Thyroid gland (tissue), 4 donors: ENCODE results near the gene ADAMTSL4. TPM values are rescaled to one million over a fixed set of nuclear protein-coding genes. Genes with fewer than 3 reads are reported as not detected.

ENCODE experiments used
- DNase-seq, 2 donors: peaks; one replicate each; pipeline ENCODE4 v3.0.0-alpha.2; 2019
- H3K27ac ChIP-seq, 3 donors: fragments of 200-600 bp; sonication (generic); 1 replicate in 2 of 3; 2 replicates in 1 of 3; pipeline ENCODE4 v1.5.1; 2016 to 2019; ENCODE audit warnings: mild to moderate bottlenecking in 1 of 3, moderate library complexity in 1 of 3
- H3K27me3 ChIP-seq: fragments of 200-600 bp; sonication (generic); one replicate; pipeline ENCODE4 v1.5.1; 2019
- H3K36me3 ChIP-seq, 2 donors: fragments of 200-600 bp; sonication (generic); one replicate each; pipeline ENCODE4 v1.5.1; 2016 to 2019
- H3K4me1 ChIP-seq, 2 donors: fragments of 200-600 bp; sonication (generic); one replicate each; pipeline ENCODE4 v1.5.1; 2017 to 2019
- H3K4me3 ChIP-seq, 3 donors: fragments of 200-600 bp; sonication (generic); replicated peaks in 1 of 3; 1 replicate in 2 of 3; 2 replicates in 1 of 3; pipeline ENCODE4 v1.5.1; 2016; ENCODE audit warnings: mild to moderate bottlenecking in 1 of 3
- H3K9me3 ChIP-seq: fragments of 200-600 bp; sonication (generic); one replicate; pipeline ENCODE4 v1.5.1; 2017
- POLR2A ChIP-seq, 2 donors: fragments of 450-650 bp; IDR thresholded peaks; one replicate each; pipeline ENCODE4 v1.6.1; 2017; ENCODE audit warnings: antibody characterized with exemption in 2 of 2, mild to moderate bottlenecking in 2 of 2, moderate library complexity in 1 of 2
- WGBS, 2 donors: methylation state at CpG; one replicate each; pipeline ENCODE4 v1.1.5; 2017; 5-methylcytosine and 5-hydroxymethylcytosine counted together
- intact Hi-C: fragments of 100-400 bp; cut with DNase I; formaldehyde crosslinking; loops from one replicate; pipeline ENCODE4 v1.15.1; 2023
- total RNA-seq, 4 donors: library from RNA; depleted of rRNA; stranded (reverse); fragments of >200 nt; gene quantifications; one replicate each; pipeline ENCODE4 v1.2.3, GENCODE V29; 2016
- TF ChIP-seq, protein P1 (sequence below), 6 experiments: fragments of 200-600 bp in 3 of 6; fragments of 450-650 bp in 3 of 6; sonication (generic) in 3 of 6; IDR thresholded peaks; one replicate each; pipeline ENCODE4 v1.5.1; 2016 to 2019; ENCODE audit warnings: antibody characterized with exemption in 6 of 6, mild to moderate bottlenecking in 2 of 6, inconsistent platforms in 1 of 6, moderate library complexity in 1 of 6

The ADAMTSL4 gene
- total RNA-seq, 4 donors from 2014 or later = 2.1 to 15.7 (median 6.9) TPM

DNA sequence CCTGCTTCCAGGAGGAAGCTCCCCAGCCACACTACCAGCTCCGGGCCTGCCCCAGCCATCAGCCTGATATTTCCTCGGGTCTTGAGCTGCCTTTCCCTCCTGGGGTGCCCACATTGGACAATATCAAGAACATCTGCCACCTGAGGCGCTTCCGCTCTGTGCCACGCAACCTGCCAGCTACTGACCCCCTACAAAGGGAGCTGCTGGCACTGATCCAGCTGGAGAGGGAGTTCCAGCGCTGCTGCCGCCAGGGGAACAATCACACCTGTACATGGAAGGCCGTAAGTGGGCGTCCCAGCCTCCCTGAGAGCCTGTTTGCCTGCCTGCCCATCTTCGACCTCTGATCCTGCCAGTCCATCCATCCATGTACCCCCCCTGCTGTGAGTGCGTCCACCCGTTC, 37.7 kb upstream of the ADAMTSL4 start:
- peaks cover 0 to 4% of the 10 kb centered on the region in 2 donors for H3K4me1 ChIP-seq
- DNase-seq = no peak
- peaks cover 0 to 4% of the 10 kb centered on the region in 2 donors for H3K36me3 ChIP-seq
- no peaks in the 10 kb centered on the region for H3K9me3 ChIP-seq
- H3K27ac ChIP-seq = no peak overlapping the region
- no peaks in the 10 kb centered on the region for H3K27me3 ChIP-seq
- no peak overlapping the region for H3K4me3 ChIP-seq
- WGBS, 2 donors = 71 to 85% methylated on average over 7 to 10 of the region's 12 CpGs
- intact Hi-C loops = no loop called here
- TF ChIP-seq, protein P1, sequence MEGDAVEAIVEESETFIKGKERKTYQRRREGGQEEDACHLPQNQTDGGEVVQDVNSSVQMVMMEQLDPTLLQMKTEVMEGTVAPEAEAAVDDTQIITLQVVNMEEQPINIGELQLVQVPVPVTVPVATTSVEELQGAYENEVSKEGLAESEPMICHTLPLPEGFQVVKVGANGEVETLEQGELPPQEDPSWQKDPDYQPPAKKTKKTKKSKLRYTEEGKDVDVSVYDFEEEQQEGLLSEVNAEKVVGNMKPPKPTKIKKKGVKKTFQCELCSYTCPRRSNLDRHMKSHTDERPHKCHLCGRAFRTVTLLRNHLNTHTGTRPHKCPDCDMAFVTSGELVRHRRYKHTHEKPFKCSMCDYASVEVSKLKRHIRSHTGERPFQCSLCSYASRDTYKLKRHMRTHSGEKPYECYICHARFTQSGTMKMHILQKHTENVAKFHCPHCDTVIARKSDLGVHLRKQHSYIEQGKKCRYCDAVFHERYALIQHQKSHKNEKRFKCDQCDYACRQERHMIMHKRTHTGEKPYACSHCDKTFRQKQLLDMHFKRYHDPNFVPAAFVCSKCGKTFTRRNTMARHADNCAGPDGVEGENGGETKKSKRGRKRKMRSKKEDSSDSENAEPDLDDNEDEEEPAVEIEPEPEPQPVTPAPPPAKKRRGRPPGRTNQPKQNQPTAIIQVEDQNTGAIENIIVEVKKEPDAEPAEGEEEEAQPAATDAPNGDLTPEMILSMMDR (IDR thresholded peaks at IDR 0.05) = no peak
- TF ChIP-seq POLR2A (IDR thresholded peaks at IDR 0.05) = no peak

DNA sequence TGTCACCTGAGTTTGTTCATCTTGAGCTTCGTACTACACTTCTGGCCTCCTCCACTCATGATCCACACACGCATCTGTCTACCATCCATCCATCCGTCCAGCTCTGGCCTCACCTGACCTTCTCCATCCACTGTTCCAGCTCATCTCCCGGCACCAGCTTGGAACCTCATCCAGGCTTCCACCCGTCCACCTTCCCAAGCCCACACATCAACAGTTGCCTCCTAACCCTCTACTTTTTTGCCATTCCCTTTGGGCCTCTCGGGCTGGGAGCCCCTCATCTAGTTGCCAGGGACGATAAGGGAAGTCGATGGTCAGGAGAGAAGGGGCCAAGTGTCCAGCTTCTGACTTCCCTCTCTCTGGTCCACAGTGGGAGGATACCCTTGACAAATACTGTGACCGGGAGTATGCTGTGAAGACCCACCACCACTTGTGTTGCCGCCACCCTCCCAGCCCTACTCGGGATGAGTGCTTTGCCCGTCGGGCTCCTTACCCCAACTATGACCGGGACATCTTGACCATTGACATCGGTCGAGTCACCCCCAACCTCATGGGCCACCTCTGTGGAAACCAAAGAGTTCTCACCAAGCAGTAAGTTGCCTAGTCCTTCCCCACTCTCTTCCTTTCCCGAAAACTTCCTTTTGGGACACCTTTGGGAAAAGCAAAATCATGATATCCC, 37.1 kb upstream of the ADAMTSL4 start:
- Histone ChIP-seq H3K27ac (no peak overlapping the region), H3K36me3 (no peaks in the 10 kb centered on the region), H3K4me3 (no peak overlapping the region), H3K4me1 (peaks cover 0 to 4% of the 10 kb centered on the region in 2 donors), H3K27me3 (no peaks in the 10 kb centered on the region), H3K9me3 (no peaks in the 10 kb centered on the region)
- 86 to 90% methylated on average over 17 of the region's 17 CpGs for WGBS, 2 donors
- DNase-seq = no peak
- TF ChIP-seq, protein P1 (IDR thresholded peaks at IDR 0.05) = no peak
- no peak for TF ChIP-seq POLR2A (IDR thresholded peaks at IDR 0.05)
- intact Hi-C loops = no loop called here

DNA sequence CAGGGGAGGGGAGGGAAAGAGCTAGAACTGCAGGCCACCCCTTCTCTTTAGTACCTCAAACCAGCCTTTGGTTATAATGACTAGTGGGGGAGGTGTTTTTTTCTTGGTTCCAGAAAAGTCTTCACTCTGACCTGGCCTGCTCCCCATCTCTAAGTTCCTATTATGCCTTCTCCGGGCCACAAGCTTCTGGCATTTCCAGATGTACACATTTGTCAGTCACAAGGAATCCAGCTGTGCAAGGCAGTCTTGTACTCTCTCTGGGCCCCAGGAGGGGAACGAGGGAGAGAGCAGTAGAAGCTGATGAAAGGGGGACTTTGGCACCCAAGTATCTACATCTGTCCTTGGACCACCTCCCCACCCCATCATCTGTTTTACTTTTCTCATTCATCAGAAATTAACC, 36.4 kb upstream of the ADAMTSL4 start:
- no peaks in the 10 kb centered on the region for H3K9me3 ChIP-seq
- H3K27me3 ChIP-seq = no peaks in the 10 kb centered on the region
- H3K4me1 ChIP-seq = peaks cover 0 to 4% of the 10 kb centered on the region in 2 donors
- 75 to 100% methylated on average over 2 of the region's 2 CpGs for WGBS, 2 donors
- H3K36me3 ChIP-seq = no peaks in the 10 kb centered on the region
- TF ChIP-seq, protein P1 (IDR thresholded peaks at IDR 0.05) = no peak
- TF ChIP-seq POLR2A (IDR thresholded peaks at IDR 0.05) = no peak
- DNase-seq = no peak
- H3K4me3 ChIP-seq = no peak overlapping the region
- H3K27ac ChIP-seq = no peak overlapping the region
- intact Hi-C loops = no loop called here

GRCh38 chr1:150513351-150513791, 35.8 kb upstream of the ADAMTSL4 start:
- intact Hi-C loops = no loop called here
- Histone ChIP-seq H3K27me3 (no peaks in the 10 kb centered on the region), H3K9me3 (no peaks in the 10 kb centered on the region), H3K4me1 (peaks cover 0 to 4% of the 10 kb centered on the region in 2 donors), H3K4me3 (no peak overlapping the region), H3K36me3 (no peaks in the 10 kb centered on the region), H3K27ac (no peak overlapping the region)
- 92 to 96% methylated on average over 7 of the region's 7 CpGs for WGBS, 2 donors
- TF ChIP-seq, protein P1 (IDR thresholded peaks at IDR 0.05) = no peak
- TF ChIP-seq POLR2A (IDR thresholded peaks at IDR 0.05) = no peak
- DNase-seq = no peak

GRCh38 chr1:150514260-150514659, 34.9 kb upstream of the ADAMTSL4 start:
- TF ChIP-seq, protein P1 (IDR thresholded peaks at IDR 0.05) = no peak
- TF ChIP-seq POLR2A (IDR thresholded peaks at IDR 0.05) = no peak
- Histone ChIP-seq H3K27ac (no peak overlapping the region), H3K27me3 (no peaks in the 10 kb centered on the region), H3K9me3 (no peaks in the 10 kb centered on the region), H3K36me3 (no peaks in the 10 kb centered on the region), H3K4me3 (no peak overlapping the region), H3K4me1 (peaks cover 0 to 4% of the 10 kb centered on the region in 2 donors)
- intact Hi-C loops = no loop called here
- no peak for DNase-seq
- WGBS, 2 donors = 88 to 94% methylated on average over 9 of the region's 9 CpGs
